Suppressor macrophage treated with lipopolysaccharide for 4 hours (primary cell): ENCODE data around the gene PLXDC1.
"Not testable (repeated sequence)": the region's sequence is repeated elsewhere in the genome, so short reads cannot be mapped to it uniquely, and the experiment has no call there.

Source experiments
- DNase-seq: peaks from one replicate; pipeline ENCODE4 v3.0.0-alpha.2; 2020

Gene PLXDC1

GRCh38 chr17:39151943-39152818, 744 bp upstream of the PLXDC1 start:
- no peak for DNase-seq

- DNase-seq, result no peak
These were observed 665 bp downstream of the PLXDC1 start for GRCh38 chr17:39150795-39151149.

- DNase-seq, result no peak
These were observed 1.3 kb downstream of the PLXDC1 start for GRCh38 chr17:39150104-39150634.

GRCh38 chr17:39147221-39148185, 3.9 kb downstream of the PLXDC1 start:
- no peak for DNase-seq

GRCh38 chr17:39146273-39146672, 5.2 kb downstream of the PLXDC1 start:
- no peak for DNase-seq

GRCh38 chr17:39145143-39145542, 6.3 kb downstream of the PLXDC1 start:
- DNase-seq, result no peak

GRCh38 chr17:39144416-39144840, 7.0 kb downstream of the PLXDC1 start:
- DNase-seq, result no peak

GRCh38 chr17:39143552-39144093, 7.8 kb downstream of the PLXDC1 start:
- no peak for DNase-seq

GRCh38 chr17:39141915-39142664, 9.3 kb downstream of the PLXDC1 start:
- DNase-seq, result no peak

DNA sequence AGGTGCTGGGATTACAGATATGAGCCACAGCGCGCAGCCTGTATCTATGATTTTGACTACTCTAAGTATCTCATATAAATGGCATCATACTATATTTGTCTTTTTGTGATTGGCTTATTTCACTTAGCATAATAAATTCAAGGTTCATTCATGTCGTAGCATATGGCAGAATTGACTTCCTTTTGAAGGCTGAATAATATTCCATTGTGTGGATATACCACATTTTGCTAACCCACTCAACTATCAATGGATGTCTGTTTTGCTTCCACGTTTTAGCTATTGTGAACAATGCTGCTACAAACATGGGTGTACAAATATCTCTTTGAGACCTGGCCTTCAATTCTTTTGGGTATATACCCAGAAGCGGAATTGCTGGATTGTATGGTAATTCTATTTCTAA, 10.1 kb downstream of the PLXDC1 start:
- DNase-seq, result no peak

DNA sequence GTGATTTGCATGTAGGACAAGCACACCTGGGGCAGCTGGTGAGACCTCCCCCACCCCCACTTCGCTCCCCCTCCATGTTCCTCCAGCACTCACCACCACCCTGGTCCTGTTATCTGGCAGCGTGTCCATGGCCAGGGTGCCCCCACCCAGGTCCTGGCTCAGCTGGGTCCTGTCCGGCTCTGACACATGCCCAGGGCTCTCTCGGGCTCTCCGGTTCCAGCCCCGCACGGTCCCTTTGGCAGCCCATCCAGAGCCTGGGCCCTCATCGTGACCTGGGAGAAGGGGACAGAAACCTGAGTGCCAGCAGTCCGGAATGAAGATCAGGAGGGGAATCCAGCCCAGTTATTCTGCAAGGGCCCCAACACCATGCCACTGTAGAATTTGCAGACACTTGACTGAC, 11.9 kb downstream of the PLXDC1 start:
- DNase-seq, result no peak

DNA sequence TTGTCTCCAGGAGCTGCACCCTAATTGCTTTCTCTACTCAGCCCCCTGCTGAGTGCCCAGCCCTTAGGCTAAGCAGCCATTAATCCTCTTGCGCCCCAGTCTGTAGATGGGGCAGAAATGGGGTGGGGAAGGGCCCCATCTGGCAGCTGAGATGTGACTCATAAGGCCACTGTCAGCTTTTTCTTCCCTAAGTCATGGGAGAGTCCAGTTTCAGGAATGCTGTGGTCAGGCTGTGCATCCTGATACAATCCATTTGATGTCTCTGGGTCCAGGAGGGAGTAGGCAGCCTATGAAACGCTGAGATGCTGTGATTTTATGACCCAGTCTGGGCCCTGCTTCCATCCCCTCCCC, 12.3 kb downstream of the PLXDC1 start:
- DNase-seq, result no peak

DNA sequence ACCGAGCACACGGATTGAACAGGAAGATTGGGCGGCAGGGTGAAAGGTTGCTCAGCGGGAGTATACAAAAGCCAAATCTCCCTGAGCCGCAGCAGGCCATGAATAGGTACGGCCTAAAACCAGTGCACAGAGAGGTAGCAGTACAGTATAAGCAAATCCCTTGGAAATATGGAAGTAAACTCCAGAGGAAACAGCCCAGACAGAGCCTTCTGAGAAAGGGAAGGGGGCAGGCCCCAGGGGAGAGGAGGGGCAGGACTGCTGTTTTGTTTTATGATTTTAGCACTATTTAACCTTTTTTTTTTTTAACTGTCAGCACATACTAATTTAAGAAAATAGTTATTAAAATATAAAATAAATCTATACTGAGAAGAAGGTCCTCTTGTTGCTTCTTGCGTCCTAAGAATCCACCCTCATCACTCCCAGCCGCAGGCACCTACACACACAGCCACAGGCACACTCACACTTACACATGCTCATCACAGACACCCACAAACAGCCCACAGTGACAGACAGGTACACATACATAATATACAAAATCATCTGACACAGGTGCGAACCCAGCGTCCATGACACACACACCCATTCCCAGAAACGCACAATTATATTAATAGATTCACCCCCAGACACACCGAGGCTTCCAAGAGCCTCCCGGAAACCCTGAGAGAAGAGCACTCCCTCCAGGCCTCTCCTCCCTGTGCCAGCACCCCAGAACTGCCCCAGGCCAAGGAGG, 12.8 kb downstream of the PLXDC1 start:
- DNase-seq, result no peak

DNA sequence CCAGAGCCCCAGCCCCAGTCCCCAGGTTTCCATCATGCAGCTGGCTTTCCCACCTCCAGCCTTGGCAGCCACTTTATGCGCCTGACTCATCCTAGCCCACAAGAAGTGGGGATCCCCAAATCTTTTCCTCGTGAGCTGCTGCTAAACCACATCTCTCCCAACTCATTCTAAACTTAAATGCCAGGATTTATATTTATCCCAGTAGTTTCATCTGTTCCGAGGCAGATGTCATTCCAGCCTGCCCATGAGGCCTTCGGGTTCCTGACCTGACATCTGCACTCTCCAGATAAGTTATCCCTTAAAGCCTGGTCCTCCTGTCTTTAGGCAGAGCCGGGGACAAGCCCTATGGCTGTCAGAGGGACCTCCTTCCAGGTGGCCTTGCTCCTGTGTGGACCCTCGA, 16.6 kb downstream of the PLXDC1 start:
- no peak for DNase-seq

DNA sequence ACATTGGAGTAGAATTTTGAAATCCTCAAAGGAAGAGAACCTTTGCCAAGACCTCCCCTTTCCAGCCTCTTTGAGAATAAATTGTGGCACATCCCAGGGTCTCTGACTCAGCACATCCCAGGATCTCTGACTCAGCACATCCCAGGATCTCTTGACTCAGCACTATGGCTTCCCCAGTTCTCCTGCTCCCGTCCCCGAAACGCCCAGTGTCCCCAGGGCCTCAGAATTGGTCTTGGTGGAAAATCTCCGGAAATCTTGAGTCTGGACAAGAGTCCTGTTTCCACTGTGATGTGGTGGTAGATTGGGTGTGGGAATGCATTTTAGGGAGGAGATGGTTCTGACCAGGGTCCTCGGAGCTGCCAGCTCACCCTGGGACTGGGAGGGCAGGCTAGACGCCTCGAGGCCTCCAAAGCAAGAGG, 19.2 kb downstream of the PLXDC1 start:
- DNase-seq, result no peak

DNA sequence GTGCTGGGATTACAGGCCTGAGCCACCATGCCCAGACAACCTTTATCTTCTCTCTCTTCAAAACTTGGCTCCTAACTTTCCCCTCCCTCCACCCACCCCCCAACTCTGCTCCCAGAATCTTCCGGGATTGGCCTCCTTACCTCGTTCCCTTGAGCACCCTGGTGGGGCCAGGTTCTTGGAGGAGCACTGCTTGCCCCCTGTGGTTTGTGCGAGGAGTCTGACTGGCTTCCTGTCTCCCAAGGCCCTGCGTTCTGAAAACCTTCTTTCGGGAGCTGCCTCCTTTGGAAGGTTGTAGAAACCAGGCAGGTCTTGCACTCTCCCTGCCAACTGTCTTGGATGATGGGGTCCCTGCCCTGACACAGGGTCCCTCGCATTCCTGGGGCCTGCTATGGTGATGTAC, 19.8 kb downstream of the PLXDC1 start:
- no peak for DNase-seq

GRCh38 chr17:39130205-39130604, 21.2 kb downstream of the PLXDC1 start:
- no peak for DNase-seq

DNA sequence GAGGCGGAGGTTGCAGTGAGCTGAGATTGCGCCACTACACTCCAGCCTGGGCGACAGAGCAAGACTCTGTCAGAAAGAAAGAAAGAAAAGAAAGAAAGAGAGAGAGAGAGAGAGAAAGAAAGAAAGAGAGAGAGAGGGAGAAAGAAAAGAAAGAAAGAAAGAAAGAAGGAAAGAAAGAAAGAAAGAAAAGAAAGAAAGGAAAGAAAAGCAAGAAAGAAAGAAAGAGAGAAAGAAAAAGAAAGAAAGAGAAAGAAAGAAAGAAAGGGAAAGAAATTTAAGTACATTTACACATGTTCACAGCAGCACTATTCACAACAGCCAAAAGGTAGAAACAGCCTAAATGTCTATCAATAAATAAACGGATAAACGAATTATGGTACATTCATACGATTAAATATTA, 21.9 kb downstream of the PLXDC1 start:
- DNase-seq, result not testable (repeated sequence)

GRCh38 chr17:39126436-39126835, 25.0 kb downstream of the PLXDC1 start:
- DNase-seq, result no peak

DNA sequence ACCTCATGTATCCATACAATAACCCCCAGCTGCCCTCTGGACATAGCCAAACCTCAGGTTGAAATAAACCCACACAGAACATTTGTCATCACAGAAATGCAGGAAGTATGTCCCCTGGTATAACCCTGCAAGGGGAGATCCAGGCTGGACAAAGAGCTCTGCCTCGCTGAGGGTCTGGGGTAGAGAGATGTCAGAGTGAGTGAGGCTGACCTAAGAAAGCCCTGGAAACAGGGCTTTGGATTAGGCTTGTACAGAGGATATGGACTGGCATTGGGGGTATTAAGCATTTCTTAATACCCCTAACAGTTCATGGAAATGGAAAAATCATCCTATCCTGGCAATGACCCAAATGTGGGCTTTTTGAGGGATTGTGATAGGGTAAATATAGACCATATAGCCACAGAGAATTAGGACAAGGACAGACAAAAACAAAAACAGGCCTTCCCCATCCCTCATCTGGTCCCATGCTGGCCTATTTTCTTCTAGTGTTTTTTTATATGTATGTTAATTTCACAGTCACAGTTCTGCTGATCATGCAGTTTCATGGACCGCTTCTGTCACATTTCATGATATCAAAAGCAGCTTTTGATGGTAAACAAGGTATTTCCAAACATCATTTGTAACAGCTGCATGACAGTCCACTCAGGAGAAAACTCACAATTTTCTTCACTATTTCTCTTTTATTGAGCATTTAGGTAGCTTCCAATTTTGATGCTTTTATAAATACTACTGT, 26.1 kb downstream of the PLXDC1 start:
- DNase-seq, result no peak

- no peak for DNase-seq
These were observed 27.8 kb downstream of the PLXDC1 start for GRCh38 chr17:39123627-39124026.
